IMR-90 (cell line): ENCODE measurements around the gene IMPG2. TPM values are rescaled to one million over a fixed set of nuclear protein-coding genes. Genes with fewer than 3 reads are reported as not detected.

Experiments used
- ATAC-seq: fragments of 200-7000 bp; cut with Tn5 transposase; 2 replicates; pipeline ENCODE4 v1.9.1; 2020; ENCODE audit warnings: low read depth, mild to moderate bottlenecking, moderate library complexity
- BruUV-seq: library from RNA; stranded (reverse); fragments of 400-500 nt; replicated peaks from 2 replicates; lab custom pipeline; 2021; lab: Mats Ljungman, UMichigan
- CTCF ChIA-PET: fragments of 300-600 bp; formaldehyde crosslinking; extraction: SDS; loops from one replicate; lab custom pipeline; 2021; ENCODE audit warnings: antibody characterized with exemption; lab: Yijun Ruan, JAX
- POLR2A ChIA-PET: fragments of 300-600 bp; sonication (Branson Sonifier 250); formaldehyde crosslinking; loops from one replicate; lab custom pipeline; 2022; ENCODE audit warnings: antibody characterized with exemption; ENCODE audit not compliant: unreplicated experiment; lab: Charles Lee
- DNase-seq: peaks from one replicate; pipeline ENCODE4 v3.0.0; 2013
- H2AFZ ChIP-seq: replicated peaks from 2 replicates; pipeline ENCODE3; 2013; ENCODE audit warnings: low read length, mild to moderate bottlenecking; ENCODE audit not compliant: poor library complexity
- H2AK5ac ChIP-seq: 2 replicates; pipeline ENCODE4 v1.6.1; 2013; ENCODE audit warnings: low read depth, low read length, inconsistent platforms
- H2AK9ac ChIP-seq: replicated peaks from 2 replicates; pipeline ENCODE3; 2013; ENCODE audit warnings: mild to moderate bottlenecking, low read depth, low read length, moderate library complexity; ENCODE audit not compliant: poor library complexity
- H2BK120ac ChIP-seq: 2 replicates; pipeline ENCODE4 v1.6.1; 2013; ENCODE audit warnings: low read depth, low read length, inconsistent platforms
- H2BK15ac ChIP-seq: 3 replicates; pipeline ENCODE4 v1.6.1; 2013; ENCODE audit warnings: low read depth, low read length, inconsistent platforms
- H2BK20ac ChIP-seq: 2 replicates; pipeline ENCODE4 v1.6.1; 2013; ENCODE audit warnings: low read depth, mild to moderate bottlenecking, inconsistent platforms, low read length, moderate library complexity
- H2BK5ac ChIP-seq: 2 replicates; pipeline ENCODE4 v1.6.1; 2013; ENCODE audit warnings: mild to moderate bottlenecking, low read depth, low read length, inconsistent platforms; ENCODE audit not compliant: poor library complexity, severe bottlenecking
- H3K14ac ChIP-seq: replicated peaks from 2 replicates; pipeline ENCODE4 v1.6.1; 2013; ENCODE audit warnings: low read depth, low read length, inconsistent platforms
- H3K18ac ChIP-seq: 2 replicates; pipeline ENCODE4 v1.6.1; 2013; ENCODE audit warnings: low read depth, low read length, control low read depth
- H3K23ac ChIP-seq: 2 replicates; pipeline ENCODE4 v1.6.1; 2013; ENCODE audit warnings: low read depth, low read length, inconsistent platforms
- H3K27ac ChIP-seq: 2 replicates; pipeline ENCODE4 v1.5.1; 2013; ENCODE audit warnings: mild to moderate bottlenecking, control low read depth, low read length; ENCODE audit not compliant: insufficient read depth
- H3K27me3 ChIP-seq: 2 replicates; pipeline ENCODE4 v1.6.1; 2013; ENCODE audit warnings: low read length; ENCODE audit not compliant: control insufficient read depth, insufficient read depth
- H3K36me3 ChIP-seq: 2 replicates; pipeline ENCODE4 v1.6.1; 2013; ENCODE audit warnings: low read length, mixed read lengths; ENCODE audit not compliant: control insufficient read depth, insufficient read depth
- H3K4ac ChIP-seq: 2 replicates; pipeline ENCODE4 v1.6.1; 2013; ENCODE audit warnings: low read depth, low read length, inconsistent platforms
- H3K4me1 ChIP-seq: 2 replicates; pipeline ENCODE4 v1.6.1; 2013; ENCODE audit warnings: low read length, mixed read lengths; ENCODE audit not compliant: control insufficient read depth, insufficient read depth
- H3K4me2 ChIP-seq: 2 replicates; pipeline ENCODE4 v1.6.1; 2013; ENCODE audit warnings: low read depth, mild to moderate bottlenecking, control low read depth, low read length, moderate library complexity
- H3K4me3 ChIP-seq: 2 replicates; pipeline ENCODE4 v1.5.1; 2013; ENCODE audit warnings: low read depth, mild to moderate bottlenecking, control low read depth, low read length, moderate library complexity; ENCODE audit not compliant: insufficient read depth
- H3K56ac ChIP-seq: 2 replicates; pipeline ENCODE4 v1.6.1; 2013; ENCODE audit warnings: low read length, inconsistent platforms; ENCODE audit not compliant: insufficient read depth; ENCODE audit errors: extremely low read depth
- H3K79me1 ChIP-seq, 2 experiments: 2 replicates each; pipeline ENCODE4 v1.6.1; 2013; ENCODE audit warnings: low read length in 2 of 2, inconsistent platforms in 1 of 2, low read depth in 1 of 2
- H3K9ac ChIP-seq: 2 replicates; pipeline ENCODE4 v1.6.1; 2013; ENCODE audit warnings: low read depth, low read length, control low read depth
- H3K9me1 ChIP-seq: 2 replicates; pipeline ENCODE4 v1.6.1; 2013; ENCODE audit warnings: low read length, inconsistent platforms; ENCODE audit not compliant: insufficient read depth
- H3K9me3 ChIP-seq: 2 replicates; pipeline ENCODE4 v1.6.1; 2013; ENCODE audit warnings: low read length; ENCODE audit not compliant: control insufficient read depth, insufficient read depth
- H4K20me1 ChIP-seq: 2 replicates; pipeline ENCODE4 v1.6.1; 2013; ENCODE audit warnings: low read length, inconsistent platforms; ENCODE audit not compliant: insufficient read depth
- H4K5ac ChIP-seq: 2 replicates; pipeline ENCODE4 v1.6.1; 2013; ENCODE audit warnings: mild to moderate bottlenecking, low read depth, low read length, control low read depth
- H4K8ac ChIP-seq, 2 experiments: 2 replicates each; pipeline ENCODE4 v1.6.1; 2013; ENCODE audit warnings: low read depth in 2 of 2, low read length in 2 of 2, control low read depth in 1 of 2, inconsistent platforms in 1 of 2
- H4K91ac ChIP-seq: 2 replicates; pipeline ENCODE4 v1.6.1; 2013; ENCODE audit warnings: low read depth, low read length, inconsistent platforms; ENCODE audit not compliant: insufficient read depth
- BHLHE40 ChIP-seq: fragments of 150-350 bp; IDR thresholded peaks from 2 replicates; pipeline ENCODE4 v1.6.1; 2016; ENCODE audit warnings: mild to moderate bottlenecking, low read depth, low read length
- CEBPB ChIP-seq: IDR thresholded peaks from 2 replicates; pipeline ENCODE4 v1.6.1; 2012; ENCODE audit warnings: low read depth, low read length, improper control_type of control experiment
- RCOR1 ChIP-seq: IDR thresholded peaks from 2 replicates; pipeline ENCODE4 v1.6.1; 2012; ENCODE audit warnings: mild to moderate bottlenecking, low read length, improper control_type of control experiment; ENCODE audit not compliant: insufficient replicate concordance
- whole genome bisulfite sequencing, 2 experiments: methylation state at CpG; one replicate each; pipeline versions ENCODE4 v1.1.5 to v1.1.7; 2013; ENCODE audit warnings: missing lambda C conversion rate in 2 of 2; ENCODE audit not compliant: insufficient read length in 1 of 2; ENCODE audit errors: extremely low coverage in 2 of 2; 5-methylcytosine and 5-hydroxymethylcytosine counted together
- dilution Hi-C: fragments of 300-500 bp; cut with HindIII; formaldehyde crosslinking; loops from one replicate; pipeline ENCODE4 v1.14.3; 2018; ENCODE audit warnings: low sequenced_read_pairs; ENCODE audit not compliant: unreplicated experiment
- in situ Hi-C: fragments of 300-500 bp; cut with MboI; formaldehyde crosslinking; loops from 3 replicates; pipeline ENCODE4 v1.14.3; 2019; ENCODE audit warnings: low sequenced_read_pairs, inconsistent platforms, mixed read lengths
- intact Hi-C: fragments of 100-400 bp; cut with micrococcal nuclease; formaldehyde crosslinking; loops from 2 replicates; pipeline ENCODE4 v1.10.0; 2022
- polyA plus RNA-seq, 3 experiments: library from polyadenylated mRNA; depleted of rRNA; stranded (reverse); fragments of >200 nt; gene quantifications; 2 replicates each; pipeline ENCODE4 v1.2.3, GENCODE V29; 2012; ENCODE audit warnings: low replicate concordance in 1 of 3
- total RNA-seq: library from RNA; depleted of rRNA; stranded (reverse); fragments of >200 nt; gene quantifications from 2 replicates; pipeline ENCODE4 v1.2.3, GENCODE V29; 2012

The IMPG2 gene
- total and polyA plus RNA-seq, 2 of the 4 experiments (the other 2 are of a cell fraction), result 0.10 to 0.18 TPM

DNA sequence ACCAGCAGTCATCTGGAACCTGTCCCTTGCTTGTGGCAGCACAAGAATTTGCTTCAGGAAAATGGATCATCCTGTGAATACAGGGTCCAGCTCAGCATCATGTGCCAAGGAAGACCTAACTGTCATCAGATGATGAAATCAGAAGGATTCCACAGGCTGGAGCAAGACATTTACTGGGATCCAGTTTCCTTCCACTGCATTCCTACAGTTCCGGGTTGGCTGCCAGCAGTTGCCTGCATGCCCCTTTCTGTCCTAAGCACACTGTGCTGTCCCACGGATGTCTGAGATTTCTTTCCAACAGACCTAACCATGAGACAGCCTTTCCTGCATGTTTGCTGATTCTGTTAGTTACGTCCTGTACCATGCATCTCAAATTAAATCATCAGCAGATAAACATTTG, 140.7 kb downstream of the IMPG2 start:
- dilution Hi-C loops, result no loop called here

More for the DNA sequence above, 140.7 kb downstream of the IMPG2 start:
- in situ Hi-C loops, result no loop called here
- no peak overlapping the region for H2BK120ac ChIP-seq
- no peaks in the 10 kb centered on the region for H3K9me3 ChIP-seq
- no peak overlapping the region for H2AK9ac ChIP-seq
- H3K9me1 ChIP-seq, result peaks cover 4% of the 10 kb centered on the region; the same call in 1 of the 2 replicates
- no peaks in the 10 kb centered on the region for H3K27me3 ChIP-seq
- no peak overlapping the region for H3K4me2 ChIP-seq
- no TSS peak for BruUV-seq
- peak overlapping the region; percentile 68 for H2AFZ ChIP-seq
- H3K9ac ChIP-seq, result no peak overlapping the region
- H4K5ac ChIP-seq, result no peak overlapping the region
- WGBS, 2 experiments, result 100% methylated on average over 1 of the region's 3 CpGs; no CpG with 5 or more reads in 1 of the 2 experiments
- ChIA-PET CTCF (interaction anchor here (0.6 to 0.9 kb wide), 2 partner anchors 10 to 15 kb away, joined by 3 read pairs; no protein-coding TSS in a partner anchor), POLR2A (no interaction called here)
- TF ChIP-seq RCOR1 (no peak), CEBPB (peak; percentile 66), BHLHE40 (peak; percentile 47; the same call in 1 of the 2 replicates)
- H3K56ac ChIP-seq, result no peak overlapping the region
- no peaks in the 10 kb centered on the region for H4K20me1 ChIP-seq
- intact Hi-C loops, result no loop called here
- no peak overlapping the region for H3K4me3 ChIP-seq
- no peak overlapping the region for H4K8ac ChIP-seq
- no peak overlapping the region for H2BK5ac ChIP-seq
- H2BK15ac ChIP-seq, result no peak overlapping the region
- no peaks in the 10 kb centered on the region for H3K36me3 ChIP-seq
- peak; percentile 66 for ATAC-seq
- H3K4me1 ChIP-seq, result no peaks in the 10 kb centered on the region
- H2AK5ac ChIP-seq, result no peak overlapping the region
- no peak overlapping the region for H4K91ac ChIP-seq
- H3K4ac ChIP-seq, result 0 out of 2 replicates have a peak overlapping the region, but pooled peaks have one; percentile 25
- no peak overlapping the region for H3K23ac ChIP-seq
- no peak overlapping the region for H2BK20ac ChIP-seq
- 0 out of 2 replicates have a peak overlapping the region, but pooled peaks have one; percentile 31 for H3K14ac ChIP-seq
- H3K27ac ChIP-seq, result no peak overlapping the region
- H3K18ac ChIP-seq, result no peak overlapping the region
- peak; percentile 59 for DNase-seq
- no peaks in the 10 kb centered on the region for H3K79me1 ChIP-seq
